Subcutaneous abdominal adipose tissue (tissue), 5 donors: ENCODE data around the gene PAK6.

Experiments used
- H3K27ac ChIP-seq: one replicate; pipeline ENCODE4 v1.7.0; 2013; ENCODE audit warnings: low read depth, mild to moderate bottlenecking, inconsistent platforms, low read length, moderate library complexity
- H3K27me3 ChIP-seq, 5 donors: one replicate each; pipeline ENCODE4 v1.7.0; 2013; ENCODE audit warnings: low read length in 5 of 5, inconsistent platforms in 1 of 5; ENCODE audit not compliant: control insufficient read depth in 5 of 5, insufficient read depth in 4 of 5
- H3K36me3 ChIP-seq, 5 donors: one replicate each; pipeline ENCODE4 v1.7.0; 2013; ENCODE audit warnings: low read length in 5 of 5; ENCODE audit not compliant: control insufficient read depth in 5 of 5, insufficient read depth in 5 of 5
- H3K4me1 ChIP-seq, 5 donors: one replicate each; pipeline ENCODE4 v1.7.0; 2013; ENCODE audit warnings: low read length in 5 of 5, mild to moderate bottlenecking in 3 of 5, moderate library complexity in 1 of 5; ENCODE audit not compliant: control insufficient read depth in 5 of 5, insufficient read depth in 5 of 5
- H3K4me3 ChIP-seq, 5 donors: one replicate each; pipeline ENCODE4 v1.7.0; 2013; ENCODE audit warnings: low read length in 5 of 5, low read depth in 1 of 5
- H3K9ac ChIP-seq, 5 donors: one replicate each; pipeline ENCODE4 v1.7.0; 2013; ENCODE audit warnings: low read length in 5 of 5, mild to moderate bottlenecking in 4 of 5, moderate library complexity in 3 of 5
- H3K9me3 ChIP-seq, 5 donors: one replicate each; pipeline ENCODE4 v1.7.0; 2013; ENCODE audit warnings: low read length in 5 of 5; ENCODE audit not compliant: control insufficient read depth in 5 of 5
- donor health status: healthy.
- donor health status: healthy.
- donor health status: healthy.
- donor health status: healthy.
- donor health status: healthy.

Gene PAK6

GRCh38 chr15:40306908-40307307 is 68.0 kb downstream of the PAK6 start:
- Histone ChIP-seq H3K9me3 (no peaks in the 10 kb centered on the region), H3K27ac (no peak overlapping the region), H3K4me1 (peaks cover 0 to 20% (median 4%) of the 10 kb centered on the region in 5 donors), H3K36me3 (peaks cover 0 to 11% (median 0%) of the 10 kb centered on the region in 5 donors), H3K9ac (peak overlapping the region in 3 of 5 donors; percentile 12 to 46 (median 23)), H3K27me3 (peaks cover 0 to 9% (median 3%) of the 10 kb centered on the region in 5 donors), H3K4me3 (peak overlapping the region; percentile 31 to 59 (median 43))

GRCh38 chr15:40307421-40308211 is 68.8 kb downstream of the PAK6 start, which contains the start of gene PLCB2:
Gene PLCB2 (minus strand): TSS chr15:40307935. CDS start chr15:40307672, 263 bp downstream.
- no peaks in the 10 kb centered on the region for H3K9me3 ChIP-seq
- peaks cover 0 to 7% (median 0%) of the 10 kb centered on the region in 5 donors for H3K36me3 ChIP-seq
- H3K9ac ChIP-seq, result peak within 1 kb of the TSS in 3 of 5 donors; percentile 46 to 57 (median 53)
- peak within 1 kb of the TSS; percentile 36 to 59 (median 43) for H3K4me3 ChIP-seq
- H3K4me1 ChIP-seq, result peaks cover 0 to 20% (median 4%) of the 10 kb centered on the region in 5 donors
- peaks cover 0 to 13% (median 3%) of the 10 kb centered on the region in 5 donors for H3K27me3 ChIP-seq
- H3K27ac ChIP-seq, result peak within 1 kb of the TSS; percentile 37

DNA sequence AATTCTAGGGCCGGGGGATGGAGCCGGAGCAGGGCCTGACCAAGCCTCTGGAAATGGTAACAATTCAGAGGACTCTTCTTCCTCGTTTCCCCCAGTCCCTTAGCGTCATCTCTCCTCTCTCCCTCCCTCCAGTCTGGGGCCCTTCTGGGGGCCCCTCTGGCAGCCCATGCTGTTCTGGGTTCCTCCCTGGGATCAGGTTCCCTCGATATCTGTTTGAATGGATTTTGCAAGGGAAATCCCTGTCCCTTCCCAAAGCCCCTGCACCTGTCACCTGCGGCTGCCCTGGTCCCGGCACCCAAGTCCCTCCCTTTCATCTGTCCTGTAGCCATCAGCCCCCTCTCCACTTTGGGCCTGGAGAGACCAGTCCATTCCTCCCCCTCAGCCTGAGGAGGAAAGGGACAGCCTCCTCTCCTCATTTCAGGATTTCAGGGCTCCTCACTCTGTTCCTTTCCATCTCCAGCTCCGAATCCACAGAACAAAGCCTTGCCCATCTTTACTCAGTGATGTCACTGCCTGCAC is 70.5 kb downstream of the PAK6 start:
- Histone ChIP-seq H3K4me3 (no peak overlapping the region), H3K27ac (no peak overlapping the region), H3K27me3 (peaks cover 4 to 14% (median 6%) of the 10 kb centered on the region in 5 donors), H3K9me3 (no peaks in the 10 kb centered on the region), H3K9ac (no peak overlapping the region), H3K4me1 (peaks cover 0 to 27% (median 4%) of the 10 kb centered on the region in 5 donors), H3K36me3 (no peaks in the 10 kb centered on the region)

- Histone ChIP-seq H3K36me3 (no peaks in the 10 kb centered on the region), H3K9me3 (no peaks in the 10 kb centered on the region), H3K4me3 (no peak overlapping the region), H3K27me3 (peaks cover 4 to 14% (median 6%) of the 10 kb centered on the region in 5 donors), H3K27ac (no peak overlapping the region), H3K4me1 (peaks cover 0 to 27% (median 4%) of the 10 kb centered on the region in 5 donors), H3K9ac (no peak overlapping the region)
Measured at GRCh38 chr15:40310001-40310959, 71.4 kb downstream of the PAK6 start.

DNA sequence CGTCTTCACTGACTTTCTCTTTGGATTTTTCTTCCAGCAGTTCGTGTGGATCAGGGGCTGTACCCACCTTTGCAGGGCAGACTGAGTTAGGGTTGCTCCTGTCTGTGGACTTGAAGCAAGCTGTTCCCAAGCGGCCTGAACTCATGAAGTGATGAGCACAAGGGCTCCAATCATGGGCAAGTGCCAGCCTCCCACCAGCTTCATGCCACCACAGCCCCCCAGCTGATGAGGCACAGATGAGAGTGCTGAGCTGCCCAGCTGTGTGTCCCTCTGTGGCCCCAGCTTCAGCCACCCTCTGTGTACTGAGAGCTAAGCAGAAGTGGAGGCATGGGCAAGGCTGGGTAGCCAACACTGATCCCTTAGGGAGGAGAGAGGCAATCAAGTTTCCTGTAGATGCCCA is 72.1 kb downstream of the PAK6 start:
- Histone ChIP-seq H3K4me3 (no peak overlapping the region), H3K27ac (no peak overlapping the region), H3K27me3 (peaks cover 6 to 14% (median 10%) of the 10 kb centered on the region in 5 donors), H3K4me1 (peaks cover 0 to 22% (median 4%) of the 10 kb centered on the region in 5 donors), H3K9ac (no peak overlapping the region), H3K9me3 (no peaks in the 10 kb centered on the region), H3K36me3 (no peaks in the 10 kb centered on the region)

- H3K4me1 ChIP-seq, result peaks cover 0 to 14% (median 4%) of the 10 kb centered on the region in 5 donors
- no peaks in the 10 kb centered on the region for H3K9me3 ChIP-seq
- H3K9ac ChIP-seq, result no peak overlapping the region
- no peaks in the 10 kb centered on the region for H3K36me3 ChIP-seq
- peaks cover 6 to 14% (median 10%) of the 10 kb centered on the region in 5 donors for H3K27me3 ChIP-seq
- H3K27ac ChIP-seq, result no peak overlapping the region
- H3K4me3 ChIP-seq, result no peak overlapping the region
Measured at GRCh38 chr15:40312370-40313158, 73.7 kb downstream of the PAK6 start.

DNA sequence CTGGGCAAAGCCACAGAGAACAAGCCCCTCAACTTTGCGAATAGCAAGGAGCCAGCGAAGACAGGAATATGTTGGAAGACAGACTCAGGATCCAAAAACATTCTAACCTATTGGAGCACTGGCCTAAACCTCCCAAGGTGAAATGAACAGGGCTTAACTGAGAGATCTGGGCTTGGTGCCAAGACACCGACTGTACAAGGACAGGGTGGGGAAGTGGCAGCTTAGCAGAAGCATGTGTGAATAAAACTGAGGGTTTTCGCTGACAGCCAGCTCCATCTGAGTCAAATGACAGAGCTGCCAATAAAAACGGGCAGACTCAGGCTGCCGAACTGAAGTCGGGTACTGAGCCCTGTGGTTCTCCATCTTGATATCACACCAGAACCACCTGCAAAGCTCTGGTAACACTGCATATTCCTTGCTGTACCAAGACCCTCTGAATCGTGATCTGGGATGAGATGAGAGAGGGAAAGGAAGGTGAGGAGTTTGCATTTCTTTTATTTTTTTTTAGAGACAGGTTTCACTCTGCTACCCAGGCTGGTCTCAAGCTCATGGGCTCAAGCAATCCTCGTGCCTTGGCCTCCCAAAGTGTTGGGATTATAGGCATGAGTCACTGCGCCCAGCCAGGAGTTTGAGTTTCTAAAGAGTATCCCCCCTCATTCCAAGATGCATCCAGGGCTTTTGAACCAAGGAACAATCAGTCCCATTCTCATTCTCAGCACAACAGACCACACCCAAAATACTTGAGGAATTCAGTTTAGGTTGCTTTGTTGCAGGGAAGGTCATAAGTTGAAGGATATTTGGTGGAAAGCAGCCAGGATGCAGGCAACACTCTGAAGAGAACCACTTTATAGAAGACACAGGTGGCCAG is 74.9 kb downstream of the PAK6 start:
- Histone ChIP-seq H3K4me3 (no peak overlapping the region), H3K27ac (no peak overlapping the region), H3K36me3 (no peaks in the 10 kb centered on the region), H3K9ac (no peak overlapping the region), H3K4me1 (peaks cover 0 to 13% (median 4%) of the 10 kb centered on the region in 5 donors), H3K9me3 (no peaks in the 10 kb centered on the region), H3K27me3 (peaks cover 6 to 14% (median 10%) of the 10 kb centered on the region in 5 donors)

- no peak overlapping the region for H3K4me3 ChIP-seq
- no peaks in the 10 kb centered on the region for H3K9me3 ChIP-seq
- H3K9ac ChIP-seq, result no peak overlapping the region
- peaks cover 6 to 14% (median 9%) of the 10 kb centered on the region in 5 donors for H3K27me3 ChIP-seq
- no peak overlapping the region for H3K27ac ChIP-seq
- peaks cover 0 to 6% (median 0%) of the 10 kb centered on the region in 5 donors for H3K4me1 ChIP-seq
- H3K36me3 ChIP-seq, result no peaks in the 10 kb centered on the region
Measured at GRCh38 chr15:40314723-40315276, 75.9 kb downstream of the PAK6 start.
